Measurements from ENCODE around the gene HSD17B14. TPM values are rescaled to one million over a fixed set of nuclear protein-coding genes. Genes with fewer than 3 reads are reported as not detected.

Gene HSD17B14
- total and polyA plus RNA-seq, 2 of the 13 experiments (the other 11 are each of a cell fraction or from before 2014, with no cell fraction given), result 0.58 to 1.2 TPM

DNA sequence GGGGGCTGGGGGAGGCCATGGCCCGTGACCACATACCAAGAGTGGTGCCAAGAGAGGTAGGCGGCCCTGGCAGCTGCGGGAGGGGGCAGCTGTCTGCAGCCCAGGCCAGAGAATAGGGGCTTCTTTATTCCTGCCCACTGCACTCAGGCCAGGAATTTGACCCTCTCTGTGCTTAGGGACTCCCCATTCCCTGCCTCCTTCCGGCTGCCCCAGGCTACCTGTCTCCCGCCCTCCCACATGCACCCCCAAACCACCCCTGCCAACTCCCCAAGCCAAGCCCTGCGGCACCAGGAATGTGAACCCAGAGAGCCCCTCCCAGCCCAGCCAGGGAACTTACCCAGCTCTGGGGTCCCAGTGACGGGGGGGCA lies 31.4 kb upstream of the HSD17B14 start (continued):
- TF ChIP-seq ZNF251 (CRISPR knock-in tag; IDR thresholded peaks at IDR 0.05) (no peak), PATZ1 (CRISPR knock-in tag; IDR thresholded peaks at IDR 0.05) (0 out of 2 replicates have a peak, but pooled peaks have one; percentile 16), ZNF546 (CRISPR knock-in tag; conservative IDR thresholded peaks at IDR 0.05) (no peak), ZNF768 (CRISPR knock-in tag; IDR thresholded peaks at IDR 0.05) (peak; percentile 56; the same call in 1 of the 2 replicates)

DNA sequence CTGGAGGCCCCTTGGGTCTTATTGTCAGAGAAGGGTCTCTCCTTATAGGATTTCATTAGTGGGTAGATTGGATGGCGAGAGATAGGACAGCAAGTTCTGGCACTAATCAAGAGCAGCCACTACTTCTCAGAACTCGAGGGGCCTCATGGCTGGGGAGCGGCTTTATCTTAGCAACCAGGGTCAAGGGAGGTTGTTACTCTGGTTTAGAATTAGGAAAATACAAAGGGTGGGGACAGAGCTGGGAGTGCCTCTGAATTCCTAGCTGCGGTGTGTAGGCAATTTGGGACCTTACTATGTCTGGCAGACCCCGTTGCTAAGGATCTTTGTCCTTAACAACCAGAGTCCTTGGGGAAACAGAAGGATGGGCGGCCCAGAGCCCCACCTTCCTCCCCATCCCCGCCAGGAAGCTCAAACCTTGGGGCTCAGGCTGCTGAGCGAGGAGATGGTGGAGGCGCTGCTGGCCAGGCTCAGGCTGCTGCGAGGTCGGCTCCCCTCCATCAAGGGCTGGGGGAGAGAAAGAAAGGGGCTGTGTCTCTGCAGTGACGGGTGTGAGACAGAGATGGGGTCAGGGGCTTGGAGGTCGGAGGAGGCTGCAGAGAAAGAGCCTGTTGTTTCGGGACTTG lies 30.9 kb upstream of the HSD17B14 start:
- FAIRE-seq (no peak), DNase-seq (ENCODE audit: low spot score) (no peak), ATAC-seq (no peak)
- Histone ChIP-seq H3K4me3 (replicated peaks in 1 of 3; ENCODE audit: insufficient read depth in 1 of 3, low read depth in 2 of 3, low read length in 3 of 3) (peak overlapping the region; percentile 58 to 83 (median 76)), H3K9ac (ENCODE audit: insufficient read depth, low read depth, low read length) (peak overlapping the region; percentile 77), H3K9me3 (ENCODE audit: low read length) (no peaks in the 10 kb centered on the region), H3K27me3 (ENCODE audit: control insufficient read depth in 1 of 2, insufficient read depth in 2 of 2, low read length in 2 of 2) (no peaks in the 10 kb centered on the region), H3K4me2 (ENCODE audit: low read depth, low read length) (peak overlapping the region; percentile 95), H3K79me2 (ENCODE audit: insufficient read depth, low read length) (no peaks in the 10 kb centered on the region), H2AFZ (ENCODE audit: low read length) (no peak overlapping the region), H3K27ac (ENCODE audit: extremely low read length, insufficient read depth, low read length) (no peak overlapping the region), H3K36me3 (replicated peaks in 1 of 2; ENCODE audit: control insufficient read depth in 1 of 2, insufficient read depth in 2 of 2, low read length in 2 of 2) (no peaks in the 10 kb centered on the region), H3K4me1 (ENCODE audit: insufficient read depth, low read length) (peaks cover 25% of the 10 kb centered on the region), H4K20me1 (ENCODE audit: insufficient read depth, low read length) (no peaks in the 10 kb centered on the region)
- in situ Hi-C loops (cut with HindIII; ENCODE audit: extremely low pct_ligation_motif_present, low pct_unique_long_range_greater_than_20kb), result no loop called here
- intact Hi-C loops (cut with micrococcal nuclease; ENCODE audit: unreplicated experiment), result no loop called here
- POLR2A ChIA-PET, result interaction anchor here (0.6 to 3.1 kb wide), 4 partner anchors 25 to 101 kb away, joined by 3 to 10 read pairs (median 4); no protein-coding TSS in a partner anchor
- CTCF ChIA-PET (ENCODE audit: low intra/inter-chr PET ratio, low total read pairs), result no interaction called here
- BruUV-seq (replicated peaks), result no TSS peak
- 15% methylated on average over 10 of the region's 14 CpGs for WGBS (ENCODE audit: low lambda C conversion rate)
- TF ChIP-seq SAP130 (CRISPR knock-in tag; IDR thresholded peaks at IDR 0.05; ENCODE audit: low read depth) (peak; percentile 22; the same call in 1 of the 2 replicates), ZNF687 (CRISPR knock-in tag; IDR thresholded peaks at IDR 0.05) (peak; percentile 30; the same call in 1 of the 2 replicates), NKX3-1 (CRISPR knock-in tag; IDR thresholded peaks at IDR 0.05) (no peak), ZNF776 (CRISPR knock-in tag; IDR thresholded peaks at IDR 0.05) (no peak), HOXA7 (CRISPR knock-in tag; IDR thresholded peaks at IDR 0.05) (no peak), AHR (CRISPR knock-in tag; IDR thresholded peaks at IDR 0.05) (0 out of 2 replicates have a peak, but pooled peaks have one; percentile 13), ZNF367 (CRISPR knock-in tag; IDR thresholded peaks at IDR 0.05; ENCODE audit: borderline replicate concordance) (no peak)
- TF ChIP-seq, protein P1, sequence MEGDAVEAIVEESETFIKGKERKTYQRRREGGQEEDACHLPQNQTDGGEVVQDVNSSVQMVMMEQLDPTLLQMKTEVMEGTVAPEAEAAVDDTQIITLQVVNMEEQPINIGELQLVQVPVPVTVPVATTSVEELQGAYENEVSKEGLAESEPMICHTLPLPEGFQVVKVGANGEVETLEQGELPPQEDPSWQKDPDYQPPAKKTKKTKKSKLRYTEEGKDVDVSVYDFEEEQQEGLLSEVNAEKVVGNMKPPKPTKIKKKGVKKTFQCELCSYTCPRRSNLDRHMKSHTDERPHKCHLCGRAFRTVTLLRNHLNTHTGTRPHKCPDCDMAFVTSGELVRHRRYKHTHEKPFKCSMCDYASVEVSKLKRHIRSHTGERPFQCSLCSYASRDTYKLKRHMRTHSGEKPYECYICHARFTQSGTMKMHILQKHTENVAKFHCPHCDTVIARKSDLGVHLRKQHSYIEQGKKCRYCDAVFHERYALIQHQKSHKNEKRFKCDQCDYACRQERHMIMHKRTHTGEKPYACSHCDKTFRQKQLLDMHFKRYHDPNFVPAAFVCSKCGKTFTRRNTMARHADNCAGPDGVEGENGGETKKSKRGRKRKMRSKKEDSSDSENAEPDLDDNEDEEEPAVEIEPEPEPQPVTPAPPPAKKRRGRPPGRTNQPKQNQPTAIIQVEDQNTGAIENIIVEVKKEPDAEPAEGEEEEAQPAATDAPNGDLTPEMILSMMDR (CRISPR knock-in tag; IDR thresholded peaks at IDR 0.05), result 0 out of 2 replicates have a peak, but pooled peaks have one; percentile 18
- TF ChIP-seq, protein P2, sequence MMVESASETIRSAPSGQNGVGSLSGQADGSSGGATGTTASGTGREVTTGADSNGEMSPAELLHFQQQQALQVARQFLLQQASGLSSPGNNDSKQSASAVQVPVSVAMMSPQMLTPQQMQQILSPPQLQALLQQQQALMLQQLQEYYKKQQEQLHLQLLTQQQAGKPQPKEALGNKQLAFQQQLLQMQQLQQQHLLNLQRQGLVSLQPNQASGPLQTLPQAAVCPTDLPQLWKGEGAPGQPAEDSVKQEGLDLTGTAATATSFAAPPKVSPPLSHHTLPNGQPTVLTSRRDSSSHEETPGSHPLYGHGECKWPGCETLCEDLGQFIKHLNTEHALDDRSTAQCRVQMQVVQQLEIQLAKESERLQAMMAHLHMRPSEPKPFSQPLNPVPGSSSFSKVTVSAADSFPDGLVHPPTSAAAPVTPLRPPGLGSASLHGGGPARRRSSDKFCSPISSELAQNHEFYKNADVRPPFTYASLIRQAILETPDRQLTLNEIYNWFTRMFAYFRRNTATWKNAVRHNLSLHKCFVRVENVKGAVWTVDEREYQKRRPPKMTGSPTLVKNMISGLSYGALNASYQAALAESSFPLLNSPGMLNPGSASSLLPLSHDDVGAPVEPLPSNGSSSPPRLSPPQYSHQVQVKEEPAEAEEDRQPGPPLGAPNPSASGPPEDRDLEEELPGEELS (CRISPR knock-in tag; IDR thresholded peaks at IDR 0.05), result no peak

Data from HepG2 (cell line).